DND-41 (cell line): ENCODE measurements around the gene GYS1.

Experiments
- ATAC-seq: fragments of 200-7000 bp; cut with Tn5 transposase; 3 replicates; pipeline ENCODE4 v1.9.1; 2021; ENCODE audit warnings: low read depth; ENCODE audit not compliant: insufficient read depth
- DNase-seq: peaks from one replicate; pipeline ENCODE4 v3.0.0-alpha.2; 2020
- H2AFZ ChIP-seq: 2 replicates; pipeline ENCODE4 v1.6.0; 2012; ENCODE audit warnings: low read depth, low read length
- H3K27ac ChIP-seq: 2 replicates; pipeline ENCODE4 v1.5.1; 2012; ENCODE audit warnings: low read length, inconsistent platforms
- H3K27me3 ChIP-seq: fragments of 200-600 bp; sonication (generic); 2 replicates; pipeline ENCODE4 v1.6.0; 2012; ENCODE audit warnings: low read length, mild to moderate bottlenecking, inconsistent platforms; ENCODE audit not compliant: insufficient read depth, poor library complexity
- H3K36me3 ChIP-seq: 2 replicates; pipeline ENCODE4 v1.5.1; 2012; ENCODE audit warnings: low read length, inconsistent platforms; ENCODE audit not compliant: insufficient read depth
- H3K4me1 ChIP-seq: 2 replicates; pipeline ENCODE4 v1.5.1; 2012; ENCODE audit warnings: mild to moderate bottlenecking, low read length; ENCODE audit not compliant: insufficient read depth
- H3K4me2 ChIP-seq: 2 replicates; pipeline ENCODE4 v1.6.0; 2012; ENCODE audit warnings: mild to moderate bottlenecking, moderate library complexity, low read length, inconsistent platforms; ENCODE audit not compliant: insufficient read depth
- H3K4me3 ChIP-seq, 2 experiments: fragments of 200-600 bp in 1 of 2; shearing (Covaris generic) in 1 of 2; 2 replicates each; pipeline ENCODE4 v1.5.1; 2012 to 2016; ENCODE audit warnings: inconsistent platforms in 2 of 2, low read length in 2 of 2, mild to moderate bottlenecking in 2 of 2, low read depth in 1 of 2, moderate library complexity in 1 of 2
- H3K79me2 ChIP-seq: 2 replicates; pipeline ENCODE4 v1.6.0; 2012; ENCODE audit warnings: low read length, inconsistent platforms; ENCODE audit not compliant: insufficient read depth
- H3K9ac ChIP-seq: 2 replicates; pipeline ENCODE4 v1.6.0; 2012; ENCODE audit warnings: low read depth, mild to moderate bottlenecking, inconsistent platforms, low read length, moderate library complexity
- H3K9me3 ChIP-seq: 2 replicates; pipeline ENCODE4 v1.5.1; 2012; ENCODE audit warnings: low read length, moderate library complexity, mild to moderate bottlenecking, inconsistent platforms; ENCODE audit not compliant: insufficient read depth, severe bottlenecking
- H4K20me1 ChIP-seq: 2 replicates; pipeline ENCODE4 v1.6.0; 2012; ENCODE audit warnings: low read length; ENCODE audit not compliant: insufficient read depth
- CTCF ChIP-seq: IDR thresholded peaks from 2 replicates; pipeline ENCODE4 v1.5.1; 2012; ENCODE audit warnings: borderline replicate concordance, low read length, moderate library complexity, mild to moderate bottlenecking; ENCODE audit not compliant: poor library complexity, severe bottlenecking; ENCODE audit errors: extremely low read depth
- EZH2 ChIP-seq: IDR thresholded peaks from 3 replicates; pipeline ENCODE4 v1.6.1; 2012; ENCODE audit warnings: borderline replicate concordance, low read depth, mild to moderate bottlenecking, moderate library complexity, low read length, inconsistent platforms; ENCODE audit not compliant: severe bottlenecking

The GYS1 gene

GRCh38 chr19:49017041-49017665 is 24.0 kb upstream of the GYS1 start, which contains the start of gene LHB:
LHB (minus strand) TSS chr19:49017091; CDS start chr19:49017081, 10 bp downstream.
- H2AFZ ChIP-seq: no peak within 1 kb of the TSS
- no peaks in the 10 kb centered on the region for H3K9me3 ChIP-seq
- no peak within 1 kb of the TSS for H3K4me3 ChIP-seq
- peaks cover 3% of the 10 kb centered on the region; the same call in 1 of the 2 replicates for H3K4me1 ChIP-seq
- peaks cover 3% of the 10 kb centered on the region for H3K27me3 ChIP-seq
- DNase-seq (no peak), ATAC-seq (no peak)
- no peak within 1 kb of the TSS for H3K9ac ChIP-seq
- peaks cover 42% of the 10 kb centered on the region for H3K36me3 ChIP-seq
- no peak within 1 kb of the TSS for H3K27ac ChIP-seq
- no peak within 1 kb of the TSS for H3K4me2 ChIP-seq
- H4K20me1 ChIP-seq: peaks cover 6% of the 10 kb centered on the region; the same call in 1 of the 2 replicates
- TF ChIP-seq EZH2: no peak
- TF ChIP-seq CTCF: no peak
- H3K79me2 ChIP-seq: no peaks in the 10 kb centered on the region

- H3K9ac ChIP-seq: no peak overlapping the region
- H3K4me2 ChIP-seq: no peak overlapping the region
- peaks cover 51% of the 10 kb centered on the region for H3K36me3 ChIP-seq
- TF ChIP-seq EZH2: no peak
- TF ChIP-seq CTCF: no peak
- peaks cover 3% of the 10 kb centered on the region; the same call in 1 of the 2 replicates for H3K4me1 ChIP-seq
- peaks cover 13% of the 10 kb centered on the region; the same call in 1 of the 2 replicates for H4K20me1 ChIP-seq
- H3K27ac ChIP-seq: no peak overlapping the region
- H3K4me3 ChIP-seq: no peak overlapping the region
- peaks cover 3% of the 10 kb centered on the region for H3K27me3 ChIP-seq
- no peaks in the 10 kb centered on the region for H3K9me3 ChIP-seq
- DNase-seq (no peak), ATAC-seq (no peak)
- H3K79me2 ChIP-seq: no peaks in the 10 kb centered on the region
- H2AFZ ChIP-seq: no peak overlapping the region
Measured at GRCh38 chr19:49016067-49016839, 23.1 kb upstream of the GYS1 start.

GRCh38 chr19:49014870-49015255 is 21.8 kb upstream of the GYS1 start:
- H3K79me2 ChIP-seq: no peaks in the 10 kb centered on the region
- no peak overlapping the region for H3K9ac ChIP-seq
- no peaks in the 10 kb centered on the region for H3K4me1 ChIP-seq
- no peak overlapping the region for H3K27ac ChIP-seq
- no peak overlapping the region for H3K4me3 ChIP-seq
- no peak for TF ChIP-seq EZH2
- TF ChIP-seq CTCF: peak; percentile 2
- no peaks in the 10 kb centered on the region for H3K9me3 ChIP-seq
- H3K27me3 ChIP-seq: peaks cover 3% of the 10 kb centered on the region
- H3K36me3 ChIP-seq: peaks cover 65% of the 10 kb centered on the region
- DNase-seq (no peak), ATAC-seq (no peak)
- no peak overlapping the region for H3K4me2 ChIP-seq
- no peak overlapping the region for H2AFZ ChIP-seq
- H4K20me1 ChIP-seq: peaks cover 19% of the 10 kb centered on the region; the same call in 1 of the 2 replicates
